HepG2 (cell line): Measurements from ENCODE around the gene CPLX3. TPM values are rescaled to one million over a fixed set of nuclear protein-coding genes. Genes with fewer than 3 reads are reported as not detected.
A peak's percentile ranks its signal among the peaks of the same experiment; 100 is the strongest.

Experiments used
- DMAP1 ChIP-seq: IDR thresholded peaks from 2 replicates; pipeline ENCODE4 v1.6.1; 2016
- EEA1 ChIP-seq: sonication (generic); formaldehyde crosslinking; IDR thresholded peaks from 2 replicates; pipeline ENCODE4 v1.5.1; 2020; ENCODE audit warnings: mild to moderate bottlenecking, missing genetic modification reagents, borderline replicate concordance
- ELF3 ChIP-seq: IDR thresholded peaks from 2 replicates; pipeline ENCODE4 v1.6.1; 2016; ENCODE audit warnings: missing genetic modification reagents, missing compliant biosample characterization
- EZH2 ChIP-seq: conservative IDR thresholded peaks from 2 replicates; pipeline ENCODE4 v1.6.1; 2012; ENCODE audit warnings: mild to moderate bottlenecking, low read depth, low read length, moderate library complexity
- FIP1L1 ChIP-seq: fragments of 200-400 bp; formaldehyde crosslinking; IDR thresholded peaks from 2 replicates; pipeline ENCODE4 v1.6.1; 2018; ENCODE audit warnings: low read depth, mild to moderate bottlenecking, low read length, moderate library complexity, borderline replicate concordance; ENCODE audit not compliant: insufficient read depth
- FOXP1 ChIP-seq, 2 experiments: fragments of 450-650 bp in 1 of 2; IDR thresholded peaks; 2 replicates each; pipeline ENCODE4 v1.6.1; 2017 to 2018; ENCODE audit warnings: antibody characterized with exemption in 1 of 2
- GPN1 ChIP-seq: sonication (generic); formaldehyde crosslinking; IDR thresholded peaks from 2 replicates; pipeline ENCODE4 v1.5.1; 2020; ENCODE audit warnings: missing genetic modification reagents, borderline replicate concordance
- JDP2 ChIP-seq: sonication (generic); formaldehyde crosslinking; IDR thresholded peaks from 2 replicates; pipeline ENCODE4 v1.8.1; 2022; ENCODE audit warnings: missing genetic modification reagents, borderline replicate concordance
- KDM6A ChIP-seq: IDR thresholded peaks from 2 replicates; pipeline ENCODE4 v1.6.1; 2016; ENCODE audit warnings: low read depth
- KLF9 ChIP-seq: IDR thresholded peaks from 2 replicates; pipeline ENCODE4 v1.6.1; 2016; ENCODE audit warnings: low read depth
- MEIS2 ChIP-seq: sonication (generic); formaldehyde crosslinking; IDR thresholded peaks from 2 replicates; pipeline ENCODE4 v1.9.0; 2021; ENCODE audit warnings: mild to moderate bottlenecking, missing genetic modification reagents
- NR1H2 ChIP-seq: sonication (generic); formaldehyde crosslinking; IDR thresholded peaks from 2 replicates; pipeline ENCODE4 v1.8.1; 2022; ENCODE audit warnings: low read depth, missing genetic modification reagents, borderline replicate concordance
- THAP11 ChIP-seq: IDR thresholded peaks from 2 replicates; pipeline ENCODE4 v1.6.1; 2016; ENCODE audit warnings: missing biosample characterization, missing genetic modification reagents
- TP53 ChIP-seq: sonication (generic); formaldehyde crosslinking; conservative IDR thresholded peaks from 2 replicates; pipeline ENCODE4 v1.4.0; 2020; ENCODE audit warnings: missing genetic modification reagents
- XRCC5 ChIP-seq: fragments of 200-400 bp; formaldehyde crosslinking; optimal IDR thresholded peaks from 2 replicates; pipeline ENCODE3; 2017; ENCODE audit warnings: mild to moderate bottlenecking, low read length
- ZEB1 ChIP-seq: IDR thresholded peaks from 2 replicates; pipeline ENCODE4 v1.6.1; 2012; ENCODE audit warnings: mild to moderate bottlenecking, low read depth, inconsistent platforms; ENCODE audit not compliant: insufficient replicate concordance
- ZNF24 ChIP-seq: fragments of 450-650 bp; IDR thresholded peaks from 2 replicates; pipeline ENCODE4 v1.6.1; 2017; ENCODE audit warnings: antibody characterized with exemption, mild to moderate bottlenecking
- ZNF331 ChIP-seq: sonication (generic); formaldehyde crosslinking; IDR thresholded peaks from 2 replicates; pipeline ENCODE4 v1.4.0; 2020; ENCODE audit warnings: missing genetic modification reagents
- ZNF543 ChIP-seq: sonication (generic); formaldehyde crosslinking; IDR thresholded peaks from 2 replicates; pipeline ENCODE4 v1.4.0; 2020; ENCODE audit warnings: mild to moderate bottlenecking, missing genetic modification reagents
- ZNF782 ChIP-seq: sonication (generic); formaldehyde crosslinking; IDR thresholded peaks from 2 replicates; pipeline ENCODE4 v1.4.0; 2020; ENCODE audit warnings: missing genetic modification reagents, mild to moderate bottlenecking, borderline replicate concordance
- polyA plus RNA-seq, 8 experiments: library from polyadenylated mRNA; depleted of rRNA in 3 of 8; stranded (reverse) in 7 of 8; unstranded in 1 of 8; fragments of >200 nt; fragmentation: Illumina TruSeq in 4 of 8; extraction: Trizol in 4 of 8; gene quantifications; 2 replicates each; pipeline versions ENCODE4 v1.2.1 to v1.2.3, GENCODE V29; 2011 to 2016; ENCODE audit warnings: low read depth in 4 of 8, missing spikeins in 1 of 8, mixed read lengths in 1 of 8; ENCODE audit not compliant: insufficient read depth in 1 of 8
- total RNA-seq, 5 experiments: library from RNA; depleted of rRNA; stranded (reverse); fragments of >200 nt; fragmentation: Illumina TruSeq; extraction: Trizol; gene quantifications; 2 replicates each; pipeline ENCODE4 v1.2.3, GENCODE V29; 2016; ENCODE audit warnings: low read depth in 1 of 5
- TF ChIP-seq, protein P1 (sequence below): sonication (generic); formaldehyde crosslinking; IDR thresholded peaks from 2 replicates; pipeline ENCODE4 v1.5.0; 2020; ENCODE audit warnings: mild to moderate bottlenecking, missing genetic modification reagents
- TF ChIP-seq, protein P2 (sequence below): sonication (generic); formaldehyde crosslinking; IDR thresholded peaks from 2 replicates; pipeline ENCODE4 v1.9.0; 2021; ENCODE audit warnings: missing genetic modification reagents, borderline replicate concordance
- TF ChIP-seq, protein P3 (sequence below): sonication (generic); formaldehyde crosslinking; IDR thresholded peaks from 2 replicates; pipeline ENCODE4 v1.9.0; 2022; ENCODE audit warnings: missing genetic modification reagents, mild to moderate bottlenecking, borderline replicate concordance
- TF ChIP-seq, protein P4 (sequence below): sonication (generic); formaldehyde crosslinking; IDR thresholded peaks from 2 replicates; pipeline ENCODE4 v1.8.1; 2023; ENCODE audit warnings: mild to moderate bottlenecking, missing genetic modification reagents
- TF ChIP-seq, protein P5 (sequence below): sonication (generic); formaldehyde crosslinking; IDR thresholded peaks from 2 replicates; pipeline ENCODE4 v1.8.0; 2022; ENCODE audit warnings: missing genetic modification reagents, low read depth, mild to moderate bottlenecking, borderline replicate concordance

CPLX3 gene
- total and polyA plus RNA-seq, 2 of the 13 experiments (the other 11 are each of a cell fraction or from before 2014, with no cell fraction given): not detected

DNA sequence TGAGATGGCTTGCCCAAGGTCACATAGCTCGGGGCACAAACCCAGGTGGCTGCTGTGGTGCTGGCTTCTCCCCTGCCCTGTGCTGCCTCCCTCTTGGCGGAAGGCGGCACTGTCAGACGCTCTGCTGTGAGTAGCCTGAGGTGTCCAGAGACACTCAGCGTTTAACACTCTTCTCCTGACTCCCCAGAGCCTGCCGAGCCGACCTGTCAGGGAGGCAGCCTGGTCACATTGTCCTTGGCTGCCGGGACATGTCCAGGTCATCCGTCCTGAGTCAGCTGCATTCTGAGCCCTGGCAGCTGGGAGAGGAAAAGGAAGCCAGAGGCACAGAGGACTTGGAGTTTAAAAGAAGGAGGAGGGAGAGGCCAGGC, 9.1 kb upstream of the CPLX3 start (continued):
- TF ChIP-seq EEA1 (CRISPR knock-in tag): no peak
- TF ChIP-seq, protein P1, sequence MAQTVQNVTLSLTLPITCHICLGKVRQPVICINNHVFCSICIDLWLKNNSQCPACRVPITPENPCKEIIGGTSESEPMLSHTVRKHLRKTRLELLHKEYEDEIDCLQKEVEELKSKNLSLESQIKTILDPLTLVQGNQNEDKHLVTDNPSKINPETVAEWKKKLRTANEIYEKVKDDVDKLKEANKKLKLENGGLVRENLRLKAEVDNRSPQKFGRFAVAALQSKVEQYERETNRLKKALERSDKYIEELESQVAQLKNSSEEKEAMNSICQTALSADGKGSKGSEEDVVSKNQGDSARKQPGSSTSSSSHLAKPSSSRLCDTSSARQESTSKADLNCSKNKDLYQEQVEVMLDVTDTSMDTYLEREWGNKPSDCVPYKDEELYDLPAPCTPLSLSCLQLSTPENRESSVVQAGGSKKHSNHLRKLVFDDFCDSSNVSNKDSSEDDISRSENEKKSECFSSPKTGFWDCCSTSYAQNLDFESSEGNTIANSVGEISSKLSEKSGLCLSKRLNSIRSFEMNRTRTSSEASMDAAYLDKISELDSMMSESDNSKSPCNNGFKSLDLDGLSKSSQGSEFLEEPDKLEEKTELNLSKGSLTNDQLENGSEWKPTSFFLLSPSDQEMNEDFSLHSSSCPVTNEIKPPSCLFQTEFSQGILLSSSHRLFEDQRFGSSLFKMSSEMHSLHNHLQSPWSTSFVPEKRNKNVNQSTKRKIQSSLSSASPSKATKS: no peak
- no peak for TF ChIP-seq ZEB1
- TF ChIP-seq, protein P2, sequence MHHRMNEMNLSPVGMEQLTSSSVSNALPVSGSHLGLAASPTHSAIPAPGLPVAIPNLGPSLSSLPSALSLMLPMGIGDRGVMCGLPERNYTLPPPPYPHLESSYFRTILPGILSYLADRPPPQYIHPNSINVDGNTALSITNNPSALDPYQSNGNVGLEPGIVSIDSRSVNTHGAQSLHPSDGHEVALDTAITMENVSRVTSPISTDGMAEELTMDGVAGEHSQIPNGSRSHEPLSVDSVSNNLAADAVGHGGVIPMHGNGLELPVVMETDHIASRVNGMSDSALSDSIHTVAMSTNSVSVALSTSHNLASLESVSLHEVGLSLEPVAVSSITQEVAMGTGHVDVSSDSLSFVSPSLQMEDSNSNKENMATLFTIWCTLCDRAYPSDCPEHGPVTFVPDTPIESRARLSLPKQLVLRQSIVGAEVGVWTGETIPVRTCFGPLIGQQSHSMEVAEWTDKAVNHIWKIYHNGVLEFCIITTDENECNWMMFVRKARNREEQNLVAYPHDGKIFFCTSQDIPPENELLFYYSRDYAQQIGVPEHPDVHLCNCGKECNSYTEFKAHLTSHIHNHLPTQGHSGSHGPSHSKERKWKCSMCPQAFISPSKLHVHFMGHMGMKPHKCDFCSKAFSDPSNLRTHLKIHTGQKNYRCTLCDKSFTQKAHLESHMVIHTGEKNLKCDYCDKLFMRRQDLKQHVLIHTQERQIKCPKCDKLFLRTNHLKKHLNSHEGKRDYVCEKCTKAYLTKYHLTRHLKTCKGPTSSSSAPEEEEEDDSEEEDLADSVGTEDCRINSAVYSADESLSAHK (CRISPR knock-in tag): no peak
- 0 out of 2 replicates have a peak, but pooled peaks have one; percentile 19 for TF ChIP-seq ZNF331 (CRISPR knock-in tag)
- TF ChIP-seq MEIS2: no peak
- TF ChIP-seq NR1H2 (CRISPR knock-in tag): no peak
- TF ChIP-seq GPN1 (CRISPR knock-in tag): no peak
- no peak for TF ChIP-seq XRCC5
- TF ChIP-seq ZNF782 (CRISPR knock-in tag): 0 out of 2 replicates have a peak, but pooled peaks have one; percentile 48
- TF ChIP-seq ZNF24: no peak
- TF ChIP-seq JDP2 (CRISPR knock-in tag): no peak
- no peak for TF ChIP-seq THAP11 (CRISPR knock-in tag)
- TF ChIP-seq FOXP1 (IDR thresholded peaks at IDR 0.05): no peak
- no peak for TF ChIP-seq FOXP1 (CRISPR knock-in tag; IDR thresholded peaks at IDR 0.05)
- TF ChIP-seq DMAP1 (CRISPR knock-in tag): no peak
- TF ChIP-seq, protein P3, sequence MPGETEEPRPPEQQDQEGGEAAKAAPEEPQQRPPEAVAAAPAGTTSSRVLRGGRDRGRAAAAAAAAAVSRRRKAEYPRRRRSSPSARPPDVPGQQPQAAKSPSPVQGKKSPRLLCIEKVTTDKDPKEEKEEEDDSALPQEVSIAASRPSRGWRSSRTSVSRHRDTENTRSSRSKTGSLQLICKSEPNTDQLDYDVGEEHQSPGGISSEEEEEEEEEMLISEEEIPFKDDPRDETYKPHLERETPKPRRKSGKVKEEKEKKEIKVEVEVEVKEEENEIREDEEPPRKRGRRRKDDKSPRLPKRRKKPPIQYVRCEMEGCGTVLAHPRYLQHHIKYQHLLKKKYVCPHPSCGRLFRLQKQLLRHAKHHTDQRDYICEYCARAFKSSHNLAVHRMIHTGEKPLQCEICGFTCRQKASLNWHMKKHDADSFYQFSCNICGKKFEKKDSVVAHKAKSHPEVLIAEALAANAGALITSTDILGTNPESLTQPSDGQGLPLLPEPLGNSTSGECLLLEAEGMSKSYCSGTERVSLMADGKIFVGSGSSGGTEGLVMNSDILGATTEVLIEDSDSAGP (CRISPR knock-in tag): no peak
- TF ChIP-seq, protein P4, sequence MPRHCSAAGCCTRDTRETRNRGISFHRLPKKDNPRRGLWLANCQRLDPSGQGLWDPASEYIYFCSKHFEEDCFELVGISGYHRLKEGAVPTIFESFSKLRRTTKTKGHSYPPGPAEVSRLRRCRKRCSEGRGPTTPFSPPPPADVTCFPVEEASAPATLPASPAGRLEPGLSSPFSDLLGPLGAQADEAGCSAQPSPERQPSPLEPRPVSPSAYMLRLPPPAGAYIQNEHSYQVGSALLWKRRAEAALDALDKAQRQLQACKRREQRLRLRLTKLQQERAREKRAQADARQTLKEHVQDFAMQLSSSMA: no peak
- no peak for TF ChIP-seq FIP1L1
- no peak for TF ChIP-seq ELF3 (CRISPR knock-in tag)
- TF ChIP-seq EZH2: no peak
- no peak for TF ChIP-seq KDM6A (CRISPR knock-in tag)
- TF ChIP-seq ZNF543 (CRISPR knock-in tag): no peak
- TF ChIP-seq KLF9 (CRISPR knock-in tag): no peak
- no peak for TF ChIP-seq TP53 (CRISPR knock-in tag)
- TF ChIP-seq, protein P5, sequence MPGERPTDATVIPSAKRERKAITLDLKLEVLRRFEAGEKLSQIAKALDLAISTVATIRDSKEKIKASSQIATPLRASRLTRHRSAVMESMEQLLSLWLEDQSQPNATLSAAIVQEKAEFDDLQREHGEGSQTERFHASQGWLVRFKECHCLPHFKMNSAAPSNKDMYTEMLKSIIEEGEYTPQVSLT (CRISPR knock-in tag): no peak
